Stimulated activated CD8-positive, alpha-beta memory T cell treated with anti-CD3 and anti-CD28 coated beads, Interleukin-7, amount 100 ng/mL, for 48 hours (primary cell): Measurements from ENCODE around the gene CREG2.

Experiments
- DNase-seq, 2 donors: peaks; one replicate each; pipeline ENCODE4 v3.0.0-alpha.2; 2020; ENCODE audit warnings: low read depth in 1 of 2; ENCODE audit errors: extremely low read depth in 1 of 2

The CREG2 gene

DNA sequence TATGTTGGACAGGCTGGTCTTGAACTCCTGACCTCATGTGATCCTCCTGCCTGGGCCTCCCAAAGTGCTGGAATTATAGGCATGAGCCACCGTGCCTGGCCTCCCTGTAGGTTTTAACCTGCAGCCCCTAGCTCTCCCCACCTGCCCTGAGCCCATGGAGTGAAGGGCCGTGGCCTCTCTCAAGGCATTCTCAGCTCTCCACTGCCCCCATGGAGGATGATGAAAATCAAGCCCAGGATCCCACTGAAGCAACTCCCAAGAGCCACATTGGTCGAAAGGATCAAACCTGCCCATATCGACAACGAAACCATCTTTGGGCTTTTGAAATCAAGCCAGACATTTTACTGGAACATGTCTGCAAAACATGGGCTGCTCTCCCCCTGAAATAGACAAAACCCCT is 22.4 kb upstream of the CREG2 start:
- DNase-seq = no peak

DNA sequence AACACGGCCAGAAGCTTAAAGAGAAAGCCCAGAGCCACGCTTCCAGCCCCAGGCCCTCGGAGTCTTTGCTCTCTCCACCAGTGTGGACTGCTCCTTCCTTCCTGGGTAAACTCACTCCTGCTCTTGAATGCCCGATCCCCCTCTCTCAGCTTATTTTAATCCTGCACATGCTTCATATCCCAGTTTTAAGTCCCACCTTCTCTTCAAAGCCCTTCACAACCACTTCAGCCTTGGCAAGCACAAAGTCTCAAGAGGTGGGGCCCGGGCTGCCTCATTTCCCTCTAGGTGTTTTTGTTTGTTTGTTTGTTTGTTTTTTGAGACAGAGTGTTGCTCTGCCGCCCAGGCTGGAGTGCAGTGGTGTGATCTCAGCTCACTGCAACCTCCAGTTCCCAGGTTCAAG is 21.6 kb upstream of the CREG2 start:
- DNase-seq = no peak

DNA sequence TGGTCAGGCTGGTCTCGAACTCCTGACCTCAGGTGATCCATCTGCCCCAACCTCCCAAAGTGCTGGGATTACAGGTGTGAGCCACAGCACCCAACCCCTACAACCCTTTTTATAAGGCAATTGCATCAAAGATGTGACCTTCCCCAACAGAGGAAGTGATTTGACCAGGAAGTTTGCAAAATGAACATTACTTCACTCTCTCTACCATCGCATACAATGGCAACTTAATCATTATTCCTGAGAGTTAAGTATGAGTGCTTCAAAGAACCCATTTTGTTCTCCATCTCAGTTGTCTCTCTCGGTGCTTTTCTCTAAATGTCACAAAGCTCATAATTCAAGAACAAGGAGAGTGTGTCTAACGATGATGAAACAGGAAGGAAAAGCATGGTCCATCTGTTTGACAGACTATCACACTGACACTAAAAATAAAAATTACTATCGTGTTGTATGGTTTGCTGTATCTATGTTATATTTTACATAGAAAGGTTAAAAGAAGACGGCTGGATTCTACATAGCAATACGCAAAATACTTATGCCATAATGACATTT is 18.1 kb upstream of the CREG2 start:
- DNase-seq = no peak

DNA sequence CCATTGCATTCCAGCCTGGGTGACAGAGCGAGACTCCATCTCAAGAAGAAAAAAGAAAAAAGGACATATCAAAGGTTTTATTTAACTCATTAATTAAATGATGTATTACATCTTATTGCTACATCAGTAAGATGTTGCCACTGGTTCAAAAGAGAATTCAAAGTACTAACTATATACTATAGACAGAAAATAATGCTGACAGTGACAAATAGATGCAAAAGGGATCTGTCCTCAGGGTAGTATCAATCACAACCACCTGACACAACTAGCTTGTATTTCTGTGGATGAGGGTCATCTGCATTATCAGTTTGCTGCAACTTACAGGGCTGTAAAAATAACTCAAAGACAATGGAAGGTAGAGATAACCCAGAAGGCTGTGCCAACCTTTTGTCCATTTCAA is 16.4 kb upstream of the CREG2 start:
- no peak for DNase-seq

DNA sequence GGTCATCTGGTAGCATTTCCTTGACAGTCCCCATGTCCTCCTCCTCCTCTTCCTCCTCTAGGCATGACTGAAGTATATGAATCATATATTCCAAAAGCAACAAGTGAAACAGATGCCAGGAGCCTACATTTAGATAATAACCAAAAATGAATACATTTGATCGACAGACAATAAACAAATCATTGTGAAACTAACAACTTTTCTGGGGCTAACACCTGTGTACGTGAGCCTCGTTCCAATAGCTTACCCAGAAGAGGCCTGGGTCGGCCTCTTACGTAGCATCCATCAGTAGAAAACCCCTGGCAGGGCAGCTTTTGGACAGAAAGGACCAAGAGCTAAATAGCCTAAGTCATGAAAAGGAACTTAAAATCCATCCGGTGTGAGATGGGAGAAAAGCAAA is 15.3 kb upstream of the CREG2 start:
- no peak for DNase-seq

DNA sequence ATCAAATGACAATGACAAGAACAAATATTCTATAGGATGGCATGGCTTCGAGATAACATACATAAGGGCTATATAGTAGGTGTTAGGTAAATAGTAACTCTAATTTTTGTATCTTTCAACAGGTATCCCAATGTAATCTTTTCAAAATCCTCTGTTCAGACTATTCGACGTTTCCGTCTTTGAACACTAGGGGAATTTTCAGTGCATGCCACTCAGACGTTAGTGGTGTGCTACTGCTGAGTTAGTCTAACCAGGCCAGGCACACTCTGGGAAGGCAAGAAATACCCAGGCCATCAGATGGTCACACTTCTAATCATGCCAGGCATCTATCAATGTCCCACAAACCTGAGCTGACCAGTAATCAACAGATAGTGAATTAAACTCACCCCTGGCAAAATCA is 14.6 kb upstream of the CREG2 start:
- no peak for DNase-seq

DNA sequence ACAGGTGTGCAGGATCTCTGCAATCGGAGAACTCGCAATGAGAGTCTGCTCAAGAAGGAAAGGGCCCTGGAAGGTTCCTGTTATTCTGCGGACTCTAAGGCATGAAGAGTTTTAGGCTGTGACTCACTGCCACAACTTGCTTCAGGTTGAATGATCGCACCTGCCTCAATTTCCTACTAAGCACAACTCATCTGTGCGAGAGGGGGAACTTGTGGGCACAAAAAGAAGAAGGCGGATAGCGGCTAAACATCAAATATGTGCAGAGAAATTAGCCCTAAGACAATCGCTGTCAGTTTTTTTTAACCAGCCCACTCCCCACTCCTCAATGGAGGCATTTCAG is 14.0 kb upstream of the CREG2 start:
- no peak for DNase-seq

DNA sequence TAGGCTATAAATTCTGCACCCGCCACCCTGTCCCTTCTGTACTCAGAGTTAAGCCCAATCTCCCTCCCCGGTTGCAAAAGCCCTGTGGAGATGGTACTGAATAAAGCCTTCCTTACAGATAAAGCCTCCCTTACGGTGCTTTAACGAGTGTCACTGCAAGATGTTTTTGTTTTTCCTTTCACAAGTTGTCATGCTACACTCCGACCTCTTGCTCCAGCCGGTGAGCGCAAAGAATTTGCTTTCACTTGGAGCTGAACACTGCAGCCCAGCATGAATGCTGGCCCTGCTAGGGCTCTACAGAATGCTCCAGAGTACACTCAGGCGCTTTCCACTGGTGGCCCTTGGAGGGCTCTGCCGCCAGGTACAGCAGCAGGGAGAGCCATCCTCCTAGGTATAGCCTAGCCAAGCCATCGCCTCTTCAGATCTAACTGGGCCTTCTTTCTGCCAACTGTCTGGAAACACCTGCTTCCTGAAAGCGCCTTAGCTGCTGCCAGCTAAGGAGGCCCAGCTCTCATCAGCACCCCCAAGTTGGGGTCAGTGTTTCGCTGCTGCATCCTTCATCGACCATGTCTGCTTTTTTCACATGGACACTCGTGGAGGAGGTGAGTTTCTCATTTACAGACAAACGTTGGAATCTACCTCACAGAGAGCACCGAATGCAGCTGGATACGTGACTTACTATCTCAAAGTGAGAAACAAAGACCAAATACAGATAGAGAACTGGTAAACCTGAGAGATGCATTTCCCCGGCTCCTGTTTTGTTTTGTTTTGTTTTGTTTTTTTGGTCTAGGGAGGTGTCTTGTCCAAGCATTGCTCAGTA is 13.4 kb upstream of the CREG2 start:
- DNase-seq = no peak

DNA sequence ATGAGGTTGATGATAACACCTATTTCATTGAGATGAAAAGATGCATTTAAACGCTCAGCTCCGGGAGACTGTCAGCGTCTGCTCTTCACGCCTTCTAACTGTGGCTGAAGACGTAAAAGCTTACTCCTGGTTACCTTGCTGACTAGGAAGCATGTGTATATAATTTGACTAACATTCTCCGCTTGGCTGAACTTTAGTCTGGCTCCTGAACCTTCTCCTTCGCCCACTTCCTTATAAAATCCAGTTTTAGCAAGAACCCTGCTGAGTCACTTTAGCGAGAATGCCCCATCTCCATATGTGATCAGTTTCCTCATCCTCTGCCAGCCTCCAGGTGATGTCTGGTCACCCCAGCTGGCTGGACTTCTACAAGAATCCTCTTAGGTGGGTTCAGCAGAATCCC is 12.7 kb upstream of the CREG2 start:
- no peak for DNase-seq

DNA sequence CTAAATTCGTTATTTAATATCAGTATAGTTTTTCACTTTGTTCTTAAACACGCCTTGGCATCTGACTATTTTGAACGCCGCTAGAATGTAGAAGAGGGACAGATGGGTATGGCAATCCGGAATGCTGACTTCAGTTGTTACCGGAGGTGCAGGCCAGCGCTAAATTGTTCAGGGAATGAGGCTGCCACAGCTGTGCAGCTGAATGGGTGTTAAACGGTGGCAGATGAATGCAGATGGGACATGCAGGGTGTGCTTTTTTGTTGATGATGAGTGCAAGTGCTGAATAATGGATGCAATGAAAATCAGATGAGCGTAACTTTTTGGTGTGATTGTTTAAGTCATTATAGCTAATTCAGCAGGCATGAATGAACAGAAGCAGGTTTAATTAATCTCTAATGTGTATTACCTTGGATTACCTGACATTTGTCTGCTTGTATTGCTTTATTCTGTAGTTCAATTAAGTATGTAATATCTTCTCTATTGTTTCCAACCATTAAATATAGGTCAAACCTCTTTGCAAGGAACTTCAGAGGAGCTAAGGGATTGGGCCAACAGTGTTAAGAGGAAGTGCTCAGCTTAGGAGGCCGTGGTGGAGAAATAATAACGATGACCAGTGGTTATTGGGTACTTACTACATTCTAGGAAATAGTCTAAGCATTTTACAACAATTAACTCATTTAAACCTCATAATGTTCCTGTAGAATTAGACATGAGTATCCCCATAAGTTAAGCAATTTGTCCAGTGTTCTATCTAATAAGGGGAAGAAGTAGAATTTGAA is 11.9 kb upstream of the CREG2 start:
- DNase-seq = no peak

DNA sequence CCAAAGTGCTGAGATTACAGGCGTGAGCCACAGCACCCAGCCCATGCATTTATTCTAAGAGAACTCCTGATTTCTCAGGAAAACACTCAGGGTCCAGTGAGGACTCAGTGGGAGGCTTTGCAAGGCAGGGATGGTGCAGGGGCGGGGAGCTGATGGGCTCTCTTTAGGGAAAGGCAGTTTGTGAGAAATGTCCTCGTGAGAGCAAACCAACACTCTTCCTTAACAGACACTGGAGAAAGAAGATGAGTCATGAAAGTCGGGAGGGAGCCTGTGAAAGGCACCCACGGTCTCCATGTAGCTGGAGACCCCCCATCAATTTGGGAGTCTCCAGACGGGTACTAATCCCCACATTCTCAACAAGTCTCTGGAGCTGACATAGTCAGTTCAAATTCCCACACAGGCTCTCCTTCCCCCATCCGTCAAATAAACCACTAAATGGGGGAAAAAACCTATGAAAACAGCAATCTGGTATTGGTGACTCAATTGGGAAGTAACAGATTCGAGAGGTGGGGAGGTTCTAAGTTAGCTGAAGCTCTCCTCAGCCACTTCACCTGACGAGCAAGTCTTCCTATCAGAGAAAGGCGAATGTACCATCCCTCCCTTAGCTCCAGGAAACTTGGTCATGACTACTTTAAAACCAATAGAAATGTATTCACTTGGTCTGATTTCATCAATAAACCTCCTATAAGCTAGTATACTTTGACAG is 11.0 kb upstream of the CREG2 start:
- no peak for DNase-seq

DNA sequence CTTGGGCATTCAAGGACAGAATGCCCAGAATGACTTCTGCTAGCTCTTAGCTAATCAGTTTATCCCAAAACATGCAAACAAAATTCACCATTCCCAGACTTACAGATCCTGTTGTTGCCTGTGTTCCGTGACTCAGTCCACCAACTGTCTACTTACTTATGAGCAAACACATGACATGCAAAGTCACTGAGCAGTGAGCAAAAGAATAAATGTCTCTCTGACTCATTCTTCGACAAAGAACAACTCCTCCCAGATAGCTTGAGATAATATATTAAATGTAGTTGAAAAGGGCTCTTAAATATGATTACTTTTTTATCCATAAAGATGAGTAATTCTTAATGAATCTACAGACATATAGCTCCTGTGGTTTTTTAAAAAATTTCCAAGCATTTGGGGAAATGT is 9.0 kb upstream of the CREG2 start:
- DNase-seq = no peak

DNA sequence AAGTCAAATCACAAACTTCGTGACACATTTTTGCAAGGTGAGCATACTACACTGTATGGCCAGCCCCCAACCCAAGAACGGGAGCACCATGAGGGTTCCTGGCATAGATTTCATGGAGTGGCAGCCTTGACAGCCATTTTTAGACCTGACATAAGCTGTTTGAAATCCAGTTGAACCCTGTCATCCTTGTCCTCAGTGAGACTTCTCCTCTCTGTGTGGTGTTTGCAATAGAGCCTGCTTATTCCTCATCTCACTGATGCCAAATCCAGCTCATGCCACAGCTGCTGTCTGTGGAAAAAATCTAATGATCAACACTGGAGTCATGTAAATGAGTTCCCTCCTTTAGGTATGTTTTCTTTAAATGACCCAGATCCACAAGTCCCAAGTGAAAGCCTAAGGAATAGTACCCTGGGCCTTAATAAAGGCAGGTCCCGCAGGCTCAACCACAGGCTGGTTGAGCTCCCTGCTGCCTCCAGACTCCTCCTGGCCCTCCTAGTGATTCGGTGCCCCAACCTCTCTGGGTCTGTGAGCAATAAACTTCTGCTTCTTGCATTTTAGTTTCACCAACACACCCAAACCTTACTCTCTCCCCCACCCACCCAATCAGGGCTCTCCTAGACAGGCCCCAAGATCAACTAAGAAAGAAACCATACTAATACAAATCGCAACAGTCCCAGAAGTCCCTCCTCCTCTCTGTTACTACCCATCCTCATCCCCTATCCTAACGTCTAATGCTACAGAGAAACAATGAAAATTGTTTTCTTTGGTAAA is 8.4 kb upstream of the CREG2 start:
- no peak for DNase-seq

DNA sequence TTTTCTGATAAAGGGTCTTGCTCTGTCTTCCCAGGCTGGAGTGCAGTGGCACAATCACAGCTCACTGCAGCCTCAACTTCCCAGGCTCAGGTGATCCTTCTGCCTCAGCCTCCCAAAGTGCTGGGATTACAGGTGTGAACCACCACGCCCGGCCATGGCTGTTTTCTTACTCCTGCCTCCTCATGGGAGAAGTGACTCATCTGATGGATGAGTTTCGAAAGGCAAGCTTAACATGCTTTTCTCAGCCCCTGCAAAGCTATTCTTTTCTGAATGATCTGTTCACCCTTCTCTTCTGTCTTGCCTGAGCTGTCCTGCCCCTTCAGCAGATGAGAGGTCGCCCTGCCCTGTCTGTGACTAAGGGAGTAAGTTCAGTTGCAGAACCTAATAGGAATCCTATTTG is 929 bp upstream of the CREG2 start:
- no peak for DNase-seq

DNA sequence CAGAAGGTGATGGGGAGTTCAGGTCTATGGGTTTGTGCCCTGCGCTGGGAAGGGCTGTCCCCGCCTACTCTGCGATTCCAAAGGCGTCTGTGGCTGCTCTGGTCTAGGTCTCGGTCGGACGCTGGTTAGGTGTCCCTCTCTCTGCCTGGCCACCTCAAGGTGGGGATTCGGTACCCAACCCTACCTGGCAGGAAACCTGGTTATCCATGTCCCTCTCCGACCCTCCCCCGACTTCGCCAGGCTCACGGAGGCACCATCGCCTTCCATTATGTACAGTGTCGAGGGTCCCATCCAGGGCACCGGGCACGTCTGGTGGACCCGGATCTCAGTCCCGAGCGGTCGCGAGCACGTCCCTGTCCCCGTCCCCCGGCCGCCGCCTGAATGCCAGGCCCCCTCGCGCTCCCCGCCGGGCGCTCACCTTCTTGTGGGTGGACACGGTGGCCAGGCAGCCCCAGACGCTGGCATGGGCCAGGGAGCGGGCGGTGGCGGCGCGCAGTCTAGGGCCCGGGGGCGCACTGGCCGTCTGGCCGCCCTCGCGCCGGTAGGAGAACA is 628 bp downstream of the CREG2 start:
- DNase-seq = no peak

DNA sequence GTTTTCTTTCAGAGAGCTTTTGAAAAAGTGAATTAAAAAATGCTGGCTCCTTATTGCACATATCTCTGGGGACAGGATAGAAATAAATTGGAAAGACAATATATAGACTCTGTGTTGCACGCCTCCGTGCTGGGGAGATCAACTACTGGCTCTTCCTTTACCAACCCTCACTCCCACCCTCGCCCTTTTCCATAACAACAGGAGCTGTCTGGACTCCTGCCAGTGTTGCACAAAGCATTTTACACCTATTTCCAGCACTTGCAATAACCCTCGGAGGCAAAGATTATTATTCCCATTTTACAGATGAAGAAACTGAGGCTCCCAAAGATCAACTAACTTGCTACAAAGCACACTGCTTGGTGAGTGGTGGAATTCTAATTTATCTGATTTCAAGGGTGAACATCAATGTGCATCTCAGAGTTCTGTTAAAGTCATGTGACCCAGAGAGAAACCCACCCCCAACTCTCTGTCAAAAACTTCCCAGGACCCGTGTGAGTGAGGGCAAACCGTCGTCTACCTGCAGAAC is 4.2 kb downstream of the CREG2 start:
- no peak for DNase-seq

DNA sequence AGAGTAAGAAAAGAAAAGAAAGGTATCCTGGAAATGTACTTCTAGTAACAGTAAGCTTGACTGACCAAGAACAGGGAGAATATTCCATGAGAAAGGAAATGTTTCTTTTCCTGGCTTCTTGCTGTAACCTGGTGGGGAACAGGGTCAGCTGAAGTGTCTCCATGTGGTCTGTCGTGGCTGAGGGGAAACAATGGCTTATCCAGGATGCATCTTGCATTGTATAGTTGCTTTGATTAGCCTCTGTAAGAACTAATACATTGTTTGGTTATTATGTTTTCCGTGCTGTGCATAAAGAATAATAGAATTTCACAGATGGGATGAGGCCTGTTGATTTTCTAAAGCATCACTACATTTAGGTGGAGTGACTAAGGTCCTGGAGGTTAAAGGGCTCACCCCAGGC is 4.9 kb downstream of the CREG2 start:
- no peak for DNase-seq

DNA sequence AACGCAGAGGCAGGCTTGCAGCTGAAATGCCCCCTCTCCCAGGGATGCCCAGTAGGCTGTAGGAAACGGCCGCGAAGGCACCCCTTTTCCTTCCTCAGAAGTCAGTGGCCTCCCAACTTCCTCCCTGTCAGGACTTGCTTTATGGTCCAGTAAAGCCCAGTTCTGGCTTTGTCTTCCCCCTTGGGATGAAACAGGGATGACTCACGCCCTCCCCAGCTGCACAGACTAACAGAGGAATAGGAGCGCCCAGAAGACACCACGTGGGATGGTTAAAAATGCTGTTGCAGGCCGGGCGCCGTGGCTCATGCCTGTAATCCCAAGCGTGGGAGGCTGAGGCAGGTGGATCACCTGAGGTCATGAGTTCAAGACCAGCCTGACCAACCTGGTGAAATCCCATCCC is 6.9 kb downstream of the CREG2 start:
- no peak for DNase-seq

DNA sequence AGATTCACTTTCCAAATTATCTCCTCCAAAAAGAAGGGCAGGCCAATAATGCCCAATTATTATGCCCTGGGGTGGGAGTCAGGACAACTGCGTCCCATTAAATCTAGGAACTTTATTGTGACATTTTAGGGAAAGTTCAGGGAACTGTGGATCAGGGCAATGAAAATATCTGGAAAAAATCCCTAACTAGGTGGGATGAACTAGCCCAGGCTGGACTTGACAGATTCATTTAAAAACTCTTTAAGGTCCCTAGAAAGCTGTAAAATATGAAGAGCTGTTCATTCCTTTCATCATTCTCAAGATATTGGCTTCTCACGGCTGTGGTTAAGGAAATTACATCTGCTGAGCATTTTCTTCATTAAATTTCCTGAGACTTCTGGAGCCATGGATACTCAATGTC is 8.2 kb downstream of the CREG2 start:
- no peak for DNase-seq

DNA sequence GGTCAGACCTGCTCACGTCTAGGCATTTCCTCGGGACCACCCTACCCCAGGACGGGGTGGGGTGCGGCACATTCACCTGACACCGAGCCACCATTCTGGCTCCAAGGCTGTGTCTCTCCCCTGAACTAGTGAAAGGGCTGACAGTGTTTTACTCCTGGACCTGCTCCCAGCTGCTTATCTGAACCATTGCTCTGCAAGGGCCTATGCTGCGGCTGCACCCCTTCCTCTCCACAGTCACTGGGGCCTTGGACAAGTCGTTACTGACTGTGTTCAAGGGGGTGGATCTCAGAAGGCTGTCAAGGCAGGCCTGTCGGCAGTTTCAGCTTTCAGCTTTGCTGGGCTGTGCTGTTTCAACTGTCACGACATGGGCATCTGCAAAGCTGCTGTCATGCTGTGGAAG is 11.7 kb downstream of the CREG2 start:
- DNase-seq = no peak
